OCI-LY7 (cell line): ENCODE data around the gene BCL7C. TPM values are rescaled to one million over a fixed set of nuclear protein-coding genes. Genes with fewer than 3 reads are reported as not detected.

Experiments
- BruUV-seq: library from RNA; stranded (reverse); fragments of 400-500 nt; replicated peaks from 2 replicates; lab custom pipeline; 2021; lab: Mats Ljungman, UMichigan
- CTCF ChIA-PET: fragments of 300-600 bp; sonication (Branson Sonifier 250); formaldehyde crosslinking; loops from one replicate; lab custom pipeline; 2022; ENCODE audit warnings: antibody characterized with exemption; ENCODE audit not compliant: unreplicated experiment; lab: Charles Lee
- POLR2A ChIA-PET: fragments of 300-600 bp; sonication (Branson Sonifier 250); formaldehyde crosslinking; loops from one replicate; lab custom pipeline; 2022; ENCODE audit warnings: antibody characterized with exemption; lab: Charles Lee
- DNase-seq: peaks from one replicate; pipeline ENCODE4 v3.0.0-alpha.2; 2015; ENCODE audit warnings: low spot score
- H2AFZ ChIP-seq: fragments of 200-600 bp; sonication (generic), shearing (Covaris generic); 2 replicates; pipeline ENCODE4 v1.6.1; 2014; ENCODE audit warnings: mild to moderate bottlenecking, antibody characterized with exemption, low read length, moderate library complexity
- H3K27ac ChIP-seq: fragments of 200-600 bp; sonication (generic); 2 replicates; pipeline ENCODE4 v1.5.1; 2014; ENCODE audit warnings: mixed run types, low read depth, mild to moderate bottlenecking, moderate library complexity, low read length, inconsistent platforms; ENCODE audit not compliant: poor library complexity, severe bottlenecking
- H3K36me3 ChIP-seq: fragments of 200-600 bp; sonication (generic); 2 replicates; pipeline ENCODE4 v1.6.1; 2014; ENCODE audit warnings: mild to moderate bottlenecking, antibody characterized with exemption, low read length, moderate library complexity, mixed read lengths; ENCODE audit not compliant: insufficient read depth
- H3K4me1 ChIP-seq: fragments of 200-600 bp; sonication (generic); 2 replicates; pipeline ENCODE4 v1.5.1; 2014; ENCODE audit warnings: mild to moderate bottlenecking, low read length; ENCODE audit not compliant: insufficient read depth, poor library complexity, severe bottlenecking
- H3K4me2 ChIP-seq: fragments of 200-600 bp; sonication (generic); 2 replicates; pipeline ENCODE4 v1.6.1; 2014; ENCODE audit warnings: mild to moderate bottlenecking, low read length
- H3K4me3 ChIP-seq: fragments of 200-600 bp; sonication (generic); 2 replicates; pipeline ENCODE4 v1.5.1; 2014; ENCODE audit warnings: mild to moderate bottlenecking, low read depth, low read length; ENCODE audit not compliant: poor library complexity, severe bottlenecking
- H3K79me2 ChIP-seq: fragments of 200-600 bp; sonication (generic); 2 replicates; pipeline ENCODE4 v1.6.1; 2016; ENCODE audit warnings: low read depth, mild to moderate bottlenecking, low read length, moderate library complexity, mixed read lengths; ENCODE audit not compliant: insufficient read depth
- H3K9me2 ChIP-seq: fragments of 200-600 bp; sonication (generic); 2 replicates; pipeline ENCODE4 v1.6.1; 2016; ENCODE audit warnings: mild to moderate bottlenecking, low read length, mixed read lengths; ENCODE audit not compliant: insufficient read depth
- H3K9me3 ChIP-seq: fragments of 200-600 bp; sonication (generic); 2 replicates; pipeline ENCODE4 v1.6.1; 2014; ENCODE audit warnings: mild to moderate bottlenecking, mixed run types, low read length, mixed read lengths
- H4K20me1 ChIP-seq: fragments of 200-600 bp; sonication (generic); 2 replicates; pipeline ENCODE4 v1.6.1; 2014; ENCODE audit warnings: mild to moderate bottlenecking, antibody characterized with exemption, low read length, moderate library complexity, mixed read lengths; ENCODE audit not compliant: insufficient read depth
- CTCF ChIP-seq: fragments of 200-600 bp; sonication (generic); conservative IDR thresholded peaks from 2 replicates; pipeline ENCODE4 v1.5.1; 2014; ENCODE audit warnings: mild to moderate bottlenecking, antibody characterized with exemption, low read length, moderate library complexity, mixed read lengths
- EZH2phosphoT487 ChIP-seq: fragments of 200-600 bp; sonication (generic); IDR thresholded peaks from 2 replicates; pipeline ENCODE4 v1.6.1; 2018; ENCODE audit warnings: low read depth, borderline replicate concordance, mild to moderate bottlenecking, mixed run types, antibody characterized with exemption, low read length, moderate library complexity, mixed read lengths
- intact Hi-C: fragments of 100-400 bp; cut with micrococcal nuclease; formaldehyde crosslinking; loops from one replicate; pipeline ENCODE4 v1.10.0; 2022; ENCODE audit not compliant: unreplicated experiment
- total RNA-seq, 2 experiments: library from RNA; depleted of rRNA in 1 of 2; stranded (reverse); fragments of >200 nt in 1 of 2; shearing (Covaris generic) in 1 of 2; gene quantifications; 2 replicates each; pipeline ENCODE4 v1.2.3, GENCODE V29; 2014 to 2022

Gene BCL7C
- total RNA-seq, 2 experiments from 2014 or later, result 11.0 to 17.8 TPM

- H3K4me1 ChIP-seq, result peaks cover 4% of the 10 kb centered on the region
- H3K79me2 ChIP-seq, result no peaks in the 10 kb centered on the region
- BruUV-seq, result no TSS peak
- peaks cover 27% of the 10 kb centered on the region; the same call in 1 of the 2 replicates for H3K36me3 ChIP-seq
- DNase-seq, result peak; percentile 39
- no peaks in the 10 kb centered on the region for H3K9me3 ChIP-seq
- H3K9me2 ChIP-seq, result no peaks in the 10 kb centered on the region
- no peak overlapping the region for H2AFZ ChIP-seq
- ChIA-PET POLR2A (no interaction called here), CTCF (no interaction called here)
- H3K27ac ChIP-seq, result no peak overlapping the region
- TF ChIP-seq CTCF (peak; percentile 78), EZH2phosphoT487 (no peak)
- H4K20me1 ChIP-seq, result no peaks in the 10 kb centered on the region
- no peak overlapping the region for H3K4me2 ChIP-seq
- intact Hi-C loops, result no loop called here
- H3K4me3 ChIP-seq, result no peak overlapping the region
These were observed 41.1 kb upstream of the BCL7C start for GRCh38 chr16:30934827-30935557.

- intact Hi-C loops, result no loop called here
- Histone ChIP-seq H3K4me2 (no peak overlapping the region), H3K9me2 (no peaks in the 10 kb centered on the region), H4K20me1 (no peaks in the 10 kb centered on the region), H3K36me3 (peaks cover 24% of the 10 kb centered on the region; the same call in 1 of the 2 replicates), H3K9me3 (no peaks in the 10 kb centered on the region), H3K4me1 (peaks cover 4% of the 10 kb centered on the region), H3K27ac (no peak overlapping the region), H2AFZ (no peak overlapping the region), H3K4me3 (no peak overlapping the region), H3K79me2 (no peaks in the 10 kb centered on the region)
- CTCF ChIA-PET, result interaction anchor here (1.2 kb wide), 1 partner anchor 11 kb away, joined by 5 read pairs; no protein-coding TSS in a partner anchor
- TF ChIP-seq CTCF (no peak), EZH2phosphoT487 (no peak)
- BruUV-seq, result no TSS peak
- no peak for DNase-seq
- POLR2A ChIA-PET, result interaction anchor here (0.6 to 1.3 kb wide), 2 partner anchors 10 to 162 kb away, joined by 3 read pairs; no protein-coding TSS in a partner anchor
These were observed 37.3 kb upstream of the BCL7C start for GRCh38 chr16:30931068-30931650.

GRCh38 chr16:30930160-30930571 lies 36.3 kb upstream of the BCL7C start:
- DNase-seq, result no peak
- no peak overlapping the region for H3K27ac ChIP-seq
- H3K4me2 ChIP-seq, result no peak overlapping the region
- H3K79me2 ChIP-seq, result no peaks in the 10 kb centered on the region
- TF ChIP-seq EZH2phosphoT487 (no peak), CTCF (no peak)
- no peaks in the 10 kb centered on the region for H3K9me2 ChIP-seq
- H3K9me3 ChIP-seq, result no peaks in the 10 kb centered on the region
- intact Hi-C loops, result no loop called here
- no peaks in the 10 kb centered on the region for H4K20me1 ChIP-seq
- ChIA-PET POLR2A (no interaction called here), CTCF (no interaction called here)
- no peak overlapping the region for H2AFZ ChIP-seq
- peaks cover 4% of the 10 kb centered on the region for H3K4me1 ChIP-seq
- no peak overlapping the region for H3K4me3 ChIP-seq
- peaks cover 20% of the 10 kb centered on the region; the same call in 1 of the 2 replicates for H3K36me3 ChIP-seq
- BruUV-seq, result no TSS peak
